ENCODE results near the gene XPOT.

XPOT gene

DNA sequence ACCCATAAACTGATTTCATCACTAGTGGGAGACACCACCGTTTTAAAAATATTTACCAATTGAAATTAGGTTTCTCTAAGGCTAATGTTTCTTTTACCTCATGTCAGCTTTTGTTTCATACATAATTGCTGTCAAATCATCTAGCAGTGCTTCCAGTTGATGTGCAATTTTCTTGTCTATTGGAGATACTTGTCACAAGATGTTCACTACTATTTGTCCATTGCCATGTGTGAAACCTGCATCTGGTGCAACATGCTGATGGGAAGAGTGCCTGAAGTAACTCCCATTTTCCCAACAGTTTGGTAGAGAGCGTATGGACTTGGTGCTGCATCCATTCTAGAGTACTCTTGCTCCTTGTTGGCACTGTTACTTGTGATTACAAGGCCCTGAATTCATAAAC, 9.7 kb downstream of the XPOT start:
- in situ Hi-C loops (cut with HindIII; ENCODE audit: low sequenced_read_pairs), result no loop called here

DNA sequence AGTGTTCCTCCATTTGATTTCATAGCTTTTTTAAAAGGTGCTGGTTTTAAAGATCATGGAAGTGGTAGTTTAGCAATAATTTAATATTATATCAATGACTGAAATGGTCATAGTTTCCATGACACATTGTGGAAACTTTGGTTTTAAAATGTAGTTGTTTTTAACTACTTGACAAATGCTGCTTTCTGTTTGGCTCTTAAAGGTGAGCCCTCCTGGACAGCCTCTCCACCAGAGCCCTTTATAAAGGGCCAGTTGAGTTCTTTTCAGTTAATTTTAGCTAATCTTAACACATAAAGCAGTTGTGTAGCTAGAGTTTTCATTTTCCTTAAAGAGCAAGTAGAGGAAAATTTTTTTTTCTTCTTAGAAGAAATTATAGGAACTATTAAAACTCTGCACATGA, 14.0 kb downstream of the XPOT start:
- in situ Hi-C loops (cut with HindIII; ENCODE audit: low sequenced_read_pairs), result no loop called here

DNA sequence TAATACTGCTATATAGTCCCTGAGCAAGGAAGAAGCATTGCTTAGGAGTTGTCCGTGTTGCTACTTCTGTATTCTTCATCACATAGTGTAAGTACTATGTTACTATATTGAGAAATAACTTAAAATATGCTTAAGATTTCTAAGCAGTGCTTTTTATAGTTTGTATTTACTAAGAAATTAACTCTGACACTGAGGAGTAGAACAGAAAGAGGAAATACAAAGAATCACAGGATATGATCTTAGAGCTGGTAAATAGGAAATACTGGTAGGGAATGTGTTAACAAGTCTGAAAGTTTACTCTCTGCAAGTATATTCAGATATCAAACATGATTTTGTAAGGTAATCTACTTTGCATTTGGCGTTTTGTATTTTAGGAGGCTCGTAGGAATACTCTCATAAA, 15.5 kb downstream of the XPOT start:
- in situ Hi-C loops (cut with HindIII; ENCODE audit: low sequenced_read_pairs), result no loop called here

DNA sequence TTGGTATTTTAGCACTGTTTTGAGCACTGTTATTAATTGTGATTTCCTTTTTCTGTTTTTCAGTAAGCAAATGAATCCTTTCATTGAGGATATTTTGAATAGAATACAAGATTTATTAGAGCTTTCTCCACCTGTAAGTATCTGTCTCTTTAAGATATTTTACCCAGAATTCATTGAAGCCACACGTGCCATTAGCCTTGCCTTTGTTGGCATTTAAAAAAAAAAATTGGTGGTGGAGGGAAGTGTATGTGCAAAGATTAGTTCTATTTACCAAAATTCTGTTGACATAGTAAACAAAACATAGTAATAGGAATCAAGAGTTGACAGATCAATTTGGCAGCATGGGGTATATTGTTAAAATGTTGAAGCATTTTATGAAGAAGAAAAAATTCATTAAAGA, 23.8 kb downstream of the XPOT start:
- in situ Hi-C loops (cut with HindIII; ENCODE audit: low sequenced_read_pairs), result no loop called here

- in situ Hi-C loops (cut with HindIII; ENCODE audit: low sequenced_read_pairs), result no loop called here
Measured at GRCh38 chr12:64428956-64429355, 24.8 kb downstream of the XPOT start.

DNA sequence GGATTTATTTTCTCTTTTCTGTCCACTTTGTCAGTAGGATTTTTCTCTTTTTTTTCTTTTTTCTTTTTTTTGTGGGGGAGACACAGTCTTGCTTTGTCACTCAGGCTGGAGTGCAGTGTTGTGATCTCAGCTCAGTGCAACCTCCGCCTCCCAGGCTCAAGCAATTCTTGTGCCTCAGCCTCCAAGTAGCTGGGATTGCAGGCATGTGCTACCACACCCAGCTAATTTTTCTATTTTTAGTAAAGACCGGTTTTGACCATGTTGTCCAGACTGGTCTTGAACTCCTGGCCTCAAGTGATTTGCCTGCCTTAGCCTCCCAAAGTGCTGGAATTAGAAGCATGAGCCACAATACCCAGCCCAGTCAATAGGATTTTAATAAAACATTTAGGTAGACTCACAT, 26.7 kb downstream of the XPOT start:
- in situ Hi-C loops (cut with HindIII; ENCODE audit: low sequenced_read_pairs), result no loop called here

DNA sequence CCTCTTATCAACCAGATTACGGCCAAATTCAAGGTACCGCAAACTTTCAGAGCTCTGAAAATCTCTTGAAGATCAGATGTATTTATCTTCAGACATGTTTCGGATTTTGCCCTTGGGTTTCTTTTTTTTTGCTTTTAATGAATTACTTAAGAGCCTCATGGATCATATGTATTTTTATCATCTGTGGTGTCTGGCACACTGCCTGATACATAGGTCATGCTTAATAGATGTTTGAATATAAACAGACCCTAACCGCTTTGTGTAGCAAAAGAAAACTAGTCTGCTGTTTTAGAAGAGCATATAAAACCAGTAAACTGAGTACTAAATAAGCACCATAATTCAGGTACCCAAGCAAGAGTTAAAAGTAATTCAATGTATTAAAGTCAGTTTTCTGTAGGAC, 27.6 kb downstream of the XPOT start:
- in situ Hi-C loops (cut with HindIII; ENCODE audit: low sequenced_read_pairs), result no loop called here

GRCh38 chr12:64433915-64434314, 29.7 kb downstream of the XPOT start:
- in situ Hi-C loops (cut with HindIII; ENCODE audit: low sequenced_read_pairs), result no loop called here

GRCh38 chr12:64440100-64440499, 35.9 kb downstream of the XPOT start:
- in situ Hi-C loops (cut with HindIII; ENCODE audit: low sequenced_read_pairs), result loop anchor here (5.0 kb wide), 1 partner anchor 47 kb away; no protein-coding TSS in a partner anchor

DNA sequence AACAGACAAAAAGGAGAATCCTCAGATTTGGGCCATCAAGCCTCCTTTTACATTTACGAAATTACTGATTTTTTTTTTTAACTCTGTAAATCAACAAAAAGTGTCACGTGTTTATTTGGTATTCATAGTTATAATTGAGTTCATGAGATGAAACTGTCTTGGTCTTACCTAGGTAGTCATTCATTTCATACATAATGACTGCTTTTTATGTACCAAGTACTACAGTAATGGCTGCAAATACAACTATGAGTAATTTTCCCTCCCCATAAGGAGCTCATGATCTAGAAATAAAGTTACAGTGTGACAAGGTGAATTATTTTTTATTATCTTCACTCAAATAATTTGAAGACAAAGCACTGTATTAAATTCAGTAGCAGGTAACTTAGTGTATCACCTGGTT, 41.3 kb downstream of the XPOT start:
- in situ Hi-C loops (cut with HindIII; ENCODE audit: low sequenced_read_pairs), result no loop called here

- in situ Hi-C loops (cut with HindIII; ENCODE audit: low sequenced_read_pairs), result no loop called here
Measured at GRCh38 chr12:64446295-64446694, 42.1 kb downstream of the XPOT start.

- in situ Hi-C loops (cut with HindIII; ENCODE audit: low sequenced_read_pairs), result loop anchor here (5.0 kb wide), 1 partner anchor 43 kb away; no protein-coding TSS in a partner anchor
Measured at GRCh38 chr12:64450057-64450640, 46.0 kb downstream of the XPOT start.

DNA sequence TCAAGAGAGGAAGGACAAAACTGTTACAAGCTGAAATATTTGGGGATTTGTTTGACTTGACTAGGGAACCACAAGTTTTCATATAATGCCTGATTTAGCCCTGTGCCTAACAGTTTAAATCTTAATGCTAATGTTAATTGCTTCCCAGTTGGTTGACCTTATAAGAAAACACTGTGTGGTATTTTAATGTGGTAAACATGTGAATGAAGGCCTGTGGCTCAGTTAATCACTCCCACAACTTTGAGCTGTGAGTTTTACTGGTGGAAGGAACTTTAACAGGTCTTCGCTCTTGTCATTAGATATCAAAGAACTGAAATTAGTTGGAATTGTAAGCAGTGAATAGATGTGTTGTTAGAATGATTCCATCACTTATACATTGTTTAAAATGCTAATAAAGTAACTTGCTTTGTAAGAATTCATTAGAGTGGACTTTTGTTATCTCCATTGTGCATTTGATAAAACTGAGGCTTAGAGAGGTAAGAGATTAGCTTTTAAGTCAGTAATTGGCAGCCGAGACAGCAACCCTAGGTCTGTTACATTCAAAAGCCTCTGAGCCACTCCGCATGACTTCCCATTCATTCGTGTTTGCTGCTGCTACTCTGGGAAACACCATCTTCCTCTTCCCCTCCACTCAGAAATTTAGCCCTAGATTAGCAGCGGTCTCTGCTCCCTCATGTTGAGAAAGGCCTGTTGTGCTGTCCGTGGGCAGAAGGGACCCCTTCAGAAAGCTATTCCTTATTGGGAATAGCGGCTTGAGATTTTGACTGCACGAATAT, 46.7 kb downstream of the XPOT start:
- in situ Hi-C loops (cut with HindIII; ENCODE audit: low sequenced_read_pairs), result loop anchor here (5.0 kb wide), 1 partner anchor 44 kb away; no protein-coding TSS in a partner anchor

DNA sequence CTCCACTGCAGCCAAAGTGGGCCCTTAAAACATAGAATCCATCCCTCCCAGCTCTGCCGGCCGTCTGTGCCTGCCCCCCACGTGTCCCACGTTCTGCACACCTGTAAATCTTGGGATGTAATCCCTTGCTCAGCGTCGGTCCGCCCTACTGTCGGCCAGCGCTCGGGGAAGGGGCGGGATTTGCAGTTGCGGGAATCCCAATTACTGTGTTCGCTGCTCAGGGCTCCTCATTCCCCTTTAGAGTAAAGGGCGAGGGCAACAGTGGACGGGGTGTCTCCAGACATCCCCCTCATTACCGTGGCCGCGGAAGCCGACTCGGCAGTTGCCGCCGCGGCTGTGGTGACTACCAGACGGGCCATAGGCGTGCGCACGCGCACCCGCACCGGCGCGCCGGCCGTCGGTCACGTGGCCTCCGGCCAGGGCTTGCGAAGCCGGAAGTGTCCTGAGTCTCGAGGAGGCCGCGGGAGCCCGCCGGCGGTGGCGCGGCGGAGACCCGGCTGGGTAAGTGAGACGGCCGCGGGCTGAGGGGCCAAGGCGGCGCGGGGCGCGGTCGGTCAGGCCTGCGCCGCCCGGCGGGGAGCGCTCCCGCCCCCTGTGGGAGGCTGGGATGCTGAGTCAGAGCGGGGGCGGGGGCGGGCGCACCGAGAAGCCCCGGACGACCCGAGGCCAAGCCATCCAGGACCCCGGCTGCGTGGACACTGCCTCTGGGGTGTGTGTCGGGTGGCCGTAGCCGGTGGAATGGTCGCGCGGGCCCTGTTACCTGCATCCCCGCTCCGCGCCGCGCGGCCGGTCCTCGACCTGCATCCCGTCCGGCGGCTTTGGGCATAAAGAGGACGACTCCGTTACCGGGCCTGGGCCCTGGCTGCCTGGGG, 47.7 kb downstream of the XPOT start, which contains the start of gene TBK1:
Gene TBK1, plus strand, starts transcription at position 434 of the 872 bp plus-strand sequence. CDS start 3,751 bp downstream, outside the sequence.
- in situ Hi-C loops (cut with HindIII; ENCODE audit: low sequenced_read_pairs), result loop anchor here (5.0 kb wide), 1 partner anchor 45 kb away; no protein-coding TSS in a partner anchor

GRCh38 chr12:64452559-64453329, 48.6 kb downstream of the XPOT start:
- in situ Hi-C loops (cut with HindIII; ENCODE audit: low sequenced_read_pairs), result loop anchor here (5.0 kb wide), 1 partner anchor 45 kb away; no protein-coding TSS in a partner anchor

- in situ Hi-C loops (cut with HindIII; ENCODE audit: low sequenced_read_pairs), result no loop called here
Measured at GRCh38 chr12:64455506-64455905, 51.3 kb downstream of the XPOT start.

- in situ Hi-C loops (cut with HindIII; ENCODE audit: low sequenced_read_pairs), result no loop called here
Measured at GRCh38 chr12:64456119-64456518, 51.9 kb downstream of the XPOT start.

DNA sequence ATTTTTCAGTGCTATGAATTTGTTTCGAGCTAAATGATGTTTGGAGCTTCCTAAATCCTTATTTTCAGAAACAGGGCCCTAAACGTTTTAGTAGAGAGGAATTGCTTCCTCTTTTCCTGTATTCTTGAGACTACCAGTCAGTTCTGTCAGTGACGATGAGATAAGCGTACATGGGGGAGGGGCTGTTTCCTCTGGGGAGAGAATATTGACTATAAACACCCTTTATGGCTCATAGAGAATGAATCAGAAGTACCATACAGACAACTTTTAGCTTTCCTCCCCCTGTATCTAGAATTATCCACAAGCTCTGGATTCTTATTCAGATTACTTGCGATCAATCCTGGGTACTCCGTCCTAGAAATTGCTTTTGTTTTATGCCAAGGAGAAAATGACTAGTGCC, 52.8 kb downstream of the XPOT start:
- in situ Hi-C loops (cut with HindIII; ENCODE audit: low sequenced_read_pairs), result no loop called here

DNA sequence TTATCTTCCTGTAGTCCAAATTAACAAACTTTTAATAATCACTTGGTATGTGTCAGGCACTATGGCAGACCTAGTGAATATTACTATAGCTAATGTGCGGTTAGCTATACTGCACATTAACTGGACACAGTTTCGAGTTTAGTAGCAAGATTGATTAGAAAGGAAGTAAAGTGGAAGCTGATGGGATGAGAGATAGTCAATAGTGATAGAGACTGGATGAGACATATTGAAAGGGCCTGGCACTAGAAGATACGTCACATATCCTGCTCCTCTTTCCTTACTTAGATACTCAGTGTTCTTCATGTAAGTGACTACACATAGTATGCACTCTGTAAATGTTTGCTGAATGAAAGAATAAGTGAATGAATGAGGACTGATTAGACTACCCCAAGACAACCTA, 53.3 kb downstream of the XPOT start:
- in situ Hi-C loops (cut with HindIII; ENCODE audit: low sequenced_read_pairs), result no loop called here

GRCh38 chr12:64457923-64458322, 53.7 kb downstream of the XPOT start:
- in situ Hi-C loops (cut with HindIII; ENCODE audit: low sequenced_read_pairs), result no loop called here
